HG03064 (cell line): ENCODE measurements around the gene ARVCF.

ENCODE experiments used
- ATAC-seq: cut with Tn5 transposase; IDR thresholded peaks from one replicate; pipeline ENCODE4 v1.9.1; 2021; ENCODE audit warnings: low read depth; ENCODE audit not compliant: unreplicated experiment

The ARVCF gene

DNA sequence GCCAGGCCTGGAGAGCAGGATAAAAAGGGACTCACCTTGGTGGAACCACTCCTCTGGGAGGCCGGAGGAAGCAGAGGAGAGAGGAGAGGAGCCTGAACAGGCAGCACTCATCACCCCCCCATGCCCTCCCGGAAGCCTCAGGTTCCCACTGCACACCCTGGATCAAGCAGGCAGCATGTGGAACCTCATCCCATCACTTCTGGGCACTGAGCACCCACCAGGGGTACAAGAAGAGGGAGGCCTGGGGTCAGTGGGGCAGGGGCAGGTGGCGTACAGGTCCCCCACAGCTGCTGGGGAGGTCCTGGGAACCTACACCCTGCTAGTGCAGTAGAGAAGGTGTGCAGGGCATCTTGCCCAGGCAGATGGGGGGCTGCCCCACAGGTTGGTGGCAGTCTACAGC lies 40.0 kb downstream of the ARVCF start:
- ATAC-seq = no peak

DNA sequence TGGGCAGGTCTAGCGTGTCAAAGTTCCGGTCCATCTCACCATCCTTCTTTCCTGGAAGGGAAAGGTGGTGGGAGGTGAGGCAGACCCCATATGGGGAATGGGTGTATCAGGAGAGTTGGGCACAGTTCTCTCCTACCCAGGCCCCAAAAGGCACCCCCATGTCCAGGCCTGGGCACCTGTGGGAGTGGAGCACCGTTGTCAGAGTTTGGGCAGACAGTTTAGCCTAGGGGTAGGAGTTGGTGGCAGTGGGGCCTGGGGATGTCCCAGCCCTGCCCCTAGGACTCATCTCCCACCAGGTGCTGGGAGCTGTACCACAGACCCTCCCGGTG lies 41.0 kb downstream of the ARVCF start:
- no peak for ATAC-seq

DNA sequence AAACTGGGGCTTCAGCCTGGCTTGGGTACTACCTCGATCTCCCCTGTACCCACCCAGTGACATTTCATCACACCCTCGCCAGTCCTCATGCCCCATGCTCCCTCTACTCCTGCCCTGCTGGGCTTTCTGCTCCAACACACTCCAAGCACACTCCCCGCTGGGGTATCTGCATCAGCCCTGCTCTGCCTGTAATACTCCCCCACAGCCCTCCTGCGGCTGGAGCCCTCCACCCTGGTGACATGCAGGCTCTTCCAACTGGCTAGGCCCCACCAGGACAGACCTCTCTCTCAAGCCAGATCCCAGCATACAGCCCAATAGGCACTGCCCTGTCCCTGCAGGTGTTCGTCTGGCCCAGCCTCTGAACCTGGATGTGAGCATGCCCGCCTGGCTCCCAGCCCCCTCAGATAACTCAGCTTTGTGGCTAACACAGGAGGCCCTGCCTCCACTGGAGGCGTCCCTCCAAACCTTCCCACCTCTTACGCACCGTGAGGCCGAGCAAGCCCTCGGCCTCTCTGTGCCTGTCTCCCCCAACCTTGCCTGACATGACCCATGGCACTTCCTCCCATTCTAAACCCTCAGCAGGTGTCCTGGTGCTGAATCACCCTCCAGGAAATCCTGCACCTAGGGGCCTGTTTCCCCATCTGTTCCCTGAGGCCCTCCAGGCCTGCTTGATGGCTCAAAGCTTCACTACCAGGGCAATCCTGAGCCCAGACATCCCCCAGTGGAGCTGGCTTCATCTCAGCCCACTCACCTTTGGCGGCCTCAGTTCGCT lies 41.5 kb downstream of the ARVCF start:
- no peak for ATAC-seq

DNA sequence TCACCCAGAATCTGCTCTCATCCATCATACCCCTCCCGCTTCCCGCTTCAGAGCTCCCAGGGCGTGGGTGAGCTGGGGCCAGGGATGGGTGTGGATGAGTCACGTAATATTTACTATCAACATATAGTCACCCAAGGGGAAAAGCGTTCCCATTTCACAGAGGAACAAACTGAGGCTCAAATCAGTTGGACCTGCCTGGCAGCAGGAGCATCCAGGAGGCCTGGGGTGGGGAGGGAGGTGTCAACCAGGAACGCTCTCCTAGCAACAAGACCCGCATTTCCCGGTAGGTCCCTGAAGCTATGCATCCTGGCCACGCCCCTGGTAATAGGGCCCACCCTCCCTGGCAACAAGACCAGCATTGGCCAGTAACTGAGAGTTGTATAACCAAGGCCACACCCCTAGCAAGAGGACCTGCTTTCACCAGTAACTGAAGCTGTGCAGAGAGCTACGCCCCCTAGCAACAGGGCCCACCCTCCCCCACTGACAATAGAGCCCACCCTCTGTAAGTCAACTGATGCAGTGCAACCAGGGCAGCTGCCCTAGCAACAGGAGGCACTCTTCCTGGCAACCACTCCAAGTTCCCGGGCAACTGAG lies 42.3 kb downstream of the ARVCF start:
- no peak for ATAC-seq

DNA sequence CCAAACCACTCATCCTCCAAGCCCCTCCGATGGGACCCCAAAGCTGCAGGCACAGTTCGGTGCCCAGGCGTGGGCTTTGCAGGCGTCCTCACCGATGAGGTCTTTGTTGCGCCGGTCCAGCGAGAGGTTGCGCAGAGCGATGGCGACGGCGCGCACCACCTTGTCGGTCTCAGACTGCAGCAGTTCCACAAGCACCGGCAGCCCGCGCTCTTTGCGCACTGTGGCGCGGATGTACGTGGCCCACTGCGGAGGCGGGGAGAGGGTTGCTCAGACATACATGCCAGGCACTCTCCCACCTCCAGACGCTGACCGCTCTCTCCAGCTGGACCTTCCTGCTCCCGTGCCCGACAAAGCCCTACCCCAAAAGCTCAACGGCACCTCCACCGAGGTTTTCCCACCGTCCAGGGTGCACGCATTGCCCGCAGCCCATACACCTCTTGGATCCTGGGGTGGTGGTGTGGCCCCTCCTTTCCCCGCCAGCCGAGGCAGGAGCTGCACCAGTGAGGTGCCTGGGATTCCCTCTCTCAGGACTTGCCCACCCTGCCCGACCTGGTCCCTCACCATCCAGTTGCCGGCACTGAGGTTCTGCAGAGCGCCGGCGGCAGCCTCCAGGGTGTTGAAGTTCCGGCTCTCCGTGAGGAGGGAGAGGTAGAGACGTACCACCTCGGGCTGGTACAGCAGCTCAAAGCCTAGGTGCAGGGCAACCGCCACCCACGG lies 42.9 kb downstream of the ARVCF start:
- no peak for ATAC-seq

DNA sequence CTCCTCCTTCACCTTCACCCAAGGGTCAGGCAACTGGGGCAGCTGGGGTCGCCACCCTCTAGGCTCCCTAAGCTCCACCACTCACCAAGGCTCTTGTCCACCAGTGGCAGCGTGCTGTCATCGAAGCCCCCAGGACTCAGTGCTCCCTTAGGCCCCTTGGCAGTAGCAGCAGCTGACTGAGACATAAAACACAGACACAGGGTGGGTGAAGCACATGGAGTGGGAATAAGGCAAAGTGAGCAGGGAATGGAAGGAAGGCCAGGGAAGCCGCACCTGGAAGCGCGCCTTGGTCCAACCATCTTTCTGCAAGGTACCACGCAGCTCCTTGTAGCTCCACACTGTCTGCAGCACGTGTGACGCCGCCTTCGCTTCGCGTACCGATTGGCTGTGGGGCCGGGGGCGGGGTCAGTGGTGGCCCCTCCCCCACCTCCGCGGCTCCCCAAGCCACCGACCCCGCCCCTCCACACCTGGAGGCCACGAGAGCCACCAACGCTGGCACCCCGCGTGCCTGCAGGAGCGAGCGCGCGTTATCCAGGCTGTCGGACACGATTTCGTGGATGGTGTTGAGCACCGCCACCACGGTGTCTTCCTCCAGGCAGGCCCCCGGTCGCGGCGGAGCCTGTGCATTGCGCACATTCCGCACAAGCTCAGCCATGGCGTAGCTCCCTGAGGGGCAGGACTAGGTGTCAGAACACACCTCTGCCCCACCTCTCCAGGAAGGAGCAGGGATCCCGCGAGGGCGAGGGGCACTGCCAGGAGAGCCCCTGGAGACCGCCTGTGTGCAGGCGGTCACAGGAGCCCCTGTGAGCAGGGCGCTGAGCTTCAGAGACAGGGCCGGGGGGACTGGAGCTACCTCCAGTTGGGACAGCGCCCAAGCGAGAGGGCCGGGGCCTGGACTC lies 43.7 kb downstream of the ARVCF start:
- ATAC-seq = no peak

DNA sequence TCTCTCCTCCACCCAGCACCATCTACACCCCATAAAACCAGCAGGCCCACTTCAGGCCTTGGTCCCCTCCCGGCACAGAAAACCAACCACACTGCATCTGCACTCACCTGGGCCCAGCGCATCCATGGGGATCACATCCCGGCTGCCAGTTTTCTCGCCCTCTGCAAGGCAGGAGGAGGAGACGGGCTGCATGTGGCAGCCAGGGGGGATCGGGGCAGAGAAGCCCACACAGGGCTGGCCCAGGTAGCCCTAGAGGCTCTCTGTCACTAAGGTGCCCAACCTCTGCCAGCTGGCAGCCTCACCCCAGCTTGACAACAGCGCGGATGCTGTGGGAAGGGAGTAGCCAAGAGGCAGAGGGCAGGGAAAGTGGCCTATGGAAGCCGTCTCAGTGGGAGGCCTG lies 44.4 kb downstream of the ARVCF start:
- ATAC-seq = no peak

DNA sequence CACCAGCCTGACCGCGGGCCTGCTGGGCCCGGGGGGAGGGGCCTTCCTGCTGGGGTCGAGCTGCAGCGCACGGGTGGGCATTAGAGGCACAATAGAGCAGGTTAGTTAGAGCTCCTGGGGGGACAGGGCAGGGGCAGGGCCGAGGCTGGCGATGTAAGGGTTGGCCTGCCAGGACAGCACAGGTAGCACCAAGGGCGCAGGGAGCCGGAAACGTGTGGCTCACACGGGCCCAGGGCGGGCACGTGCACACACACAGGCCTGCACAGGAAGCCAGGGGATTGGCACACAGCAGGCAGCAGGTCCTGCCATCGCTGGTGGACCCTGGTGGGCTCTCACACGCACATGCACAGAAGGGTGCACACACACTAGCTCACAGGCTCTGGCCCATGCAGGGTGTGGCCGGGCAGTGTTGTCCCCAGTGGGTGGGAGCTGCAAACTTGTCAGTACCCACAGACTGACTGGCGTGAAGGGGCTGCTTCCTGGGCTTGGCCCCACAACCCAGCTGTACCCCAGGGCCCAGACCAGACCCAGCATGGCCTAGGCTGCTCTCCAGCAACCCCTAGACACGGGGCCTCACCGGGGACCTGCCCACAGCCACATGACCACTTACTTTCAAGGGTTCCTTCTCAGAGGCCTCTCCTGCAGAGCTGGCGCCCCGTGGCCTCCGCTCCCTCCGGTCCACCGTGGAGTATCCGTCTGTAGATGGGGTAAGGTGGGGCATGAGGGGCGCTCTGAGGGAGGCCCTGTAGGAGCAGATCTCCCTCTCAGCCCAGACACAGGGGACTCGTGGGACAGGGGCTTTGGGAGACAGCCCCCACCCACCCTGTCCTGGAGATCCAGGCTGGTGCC lies 45.1 kb downstream of the ARVCF start:
- no peak for ATAC-seq

DNA sequence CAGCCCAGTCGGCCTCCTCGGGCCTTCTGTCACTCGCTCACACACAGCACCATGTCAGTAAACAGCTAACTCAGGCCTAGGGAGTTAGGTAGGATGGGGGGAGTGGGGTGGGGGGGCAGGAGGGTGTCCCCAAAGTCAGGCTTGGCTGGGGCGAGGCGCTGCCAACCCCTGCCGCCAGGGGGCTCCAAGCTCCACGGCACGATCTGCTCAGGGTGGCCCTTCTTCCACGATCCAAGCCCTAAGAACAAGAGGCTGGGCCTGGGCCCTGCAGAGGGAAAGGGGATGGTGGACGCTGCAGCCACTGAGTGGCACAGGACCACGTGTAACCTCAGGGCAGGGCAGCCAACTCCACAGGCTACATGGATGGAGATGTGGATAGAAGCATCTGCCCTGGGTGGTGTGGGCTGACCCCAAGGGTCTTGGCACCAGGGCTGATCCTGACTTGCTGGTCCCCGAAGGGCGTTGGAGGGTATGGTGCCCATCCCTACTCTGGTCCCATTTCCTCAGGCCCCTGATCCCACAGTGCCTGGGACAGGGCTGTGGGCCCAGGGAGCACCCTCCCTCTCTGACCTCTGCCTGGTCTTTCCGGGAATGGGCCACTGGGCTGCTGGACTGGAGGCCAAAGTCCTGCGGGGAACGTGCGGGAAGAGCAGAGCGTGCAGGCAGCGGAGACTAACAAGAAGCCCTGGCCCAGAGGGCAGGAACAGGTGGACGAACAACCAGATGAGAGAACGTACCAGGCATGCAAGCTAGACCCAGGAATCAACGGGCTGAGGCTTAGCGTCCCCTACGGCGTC lies 45.9 kb downstream of the ARVCF start:
- no peak for ATAC-seq

DNA sequence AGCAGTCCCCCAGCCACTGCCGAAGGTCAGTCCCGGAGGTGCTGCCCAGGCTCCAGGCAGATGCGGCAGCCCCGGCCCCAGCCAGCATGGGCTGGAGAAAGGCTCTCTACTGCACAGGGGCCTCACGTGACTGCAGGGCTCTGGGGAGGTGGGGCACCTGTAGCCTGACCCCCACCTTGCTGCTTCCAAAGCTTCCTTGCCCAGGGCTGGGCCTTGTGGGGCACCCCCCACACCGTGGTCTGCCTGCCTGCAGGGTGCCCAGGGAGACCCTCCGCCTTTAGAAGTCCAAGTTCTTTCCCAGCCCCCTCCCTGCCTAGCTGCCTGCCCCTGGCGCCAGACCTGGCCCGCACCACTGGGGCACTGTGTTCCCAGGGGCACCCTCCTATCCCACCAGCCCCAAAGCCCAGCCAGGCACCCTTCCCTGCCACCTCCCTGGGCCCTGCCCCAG lies 46.6 kb downstream of the ARVCF start:
- ATAC-seq = no peak

DNA sequence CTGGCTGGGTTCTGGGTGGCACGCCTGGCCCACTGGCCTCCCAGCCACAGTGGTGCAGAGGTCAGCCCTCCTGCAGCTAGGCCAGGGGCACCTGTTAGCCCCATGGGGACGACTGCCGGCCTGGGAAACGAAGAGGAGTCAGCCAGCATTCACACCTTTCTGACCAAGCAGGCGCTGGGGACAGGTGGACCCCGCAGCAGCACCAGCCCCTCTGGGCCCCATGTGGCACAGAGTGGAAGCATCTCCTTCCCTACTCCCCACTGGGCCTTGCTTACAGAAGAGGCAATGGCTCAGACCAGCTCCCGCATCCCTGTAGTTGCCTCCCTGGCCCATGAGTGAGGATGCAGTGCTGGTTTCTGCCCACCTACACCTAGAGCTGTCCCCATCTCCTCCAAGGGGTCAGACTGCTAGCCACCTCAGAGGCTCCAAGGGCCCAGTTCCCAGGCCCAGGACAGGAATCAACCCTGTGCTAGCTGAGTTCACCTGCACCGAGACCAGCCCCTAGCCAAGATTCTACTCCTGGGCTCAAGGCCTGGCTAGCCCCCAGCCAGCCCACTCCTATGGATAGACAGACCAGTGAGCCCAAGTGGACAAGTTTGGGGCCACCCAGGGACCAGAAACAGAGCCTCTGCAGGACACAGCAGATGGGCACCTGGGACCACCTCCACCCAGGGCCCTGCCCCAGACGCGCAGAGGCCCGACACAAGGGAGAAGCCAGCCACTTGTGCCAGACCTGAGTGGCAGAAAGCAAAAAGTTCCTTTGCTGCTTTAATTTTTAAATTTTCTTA lies 47.3 kb downstream of the ARVCF start:
- no peak for ATAC-seq

DNA sequence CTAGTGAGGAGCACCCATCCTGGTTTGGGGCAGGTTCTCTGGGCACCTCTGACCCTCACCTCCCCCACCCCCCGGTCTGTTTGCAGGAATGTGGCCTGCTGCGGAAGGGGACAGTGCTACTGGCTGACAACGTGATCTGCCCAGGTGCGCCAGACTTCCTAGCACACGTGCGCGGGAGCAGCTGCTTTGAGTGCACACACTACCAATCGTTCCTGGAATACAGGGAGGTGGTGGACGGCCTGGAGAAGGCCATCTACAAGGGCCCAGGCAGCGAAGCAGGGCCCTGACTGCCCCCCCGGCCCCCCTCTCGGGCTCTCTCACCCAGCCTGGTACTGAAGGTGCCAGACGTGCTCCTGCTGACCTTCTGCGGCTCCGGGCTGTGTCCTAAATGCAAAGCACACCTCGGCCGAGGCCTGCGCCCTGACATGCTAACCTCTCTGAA lies 48.2 kb downstream of the ARVCF start:
- no peak for ATAC-seq

DNA sequence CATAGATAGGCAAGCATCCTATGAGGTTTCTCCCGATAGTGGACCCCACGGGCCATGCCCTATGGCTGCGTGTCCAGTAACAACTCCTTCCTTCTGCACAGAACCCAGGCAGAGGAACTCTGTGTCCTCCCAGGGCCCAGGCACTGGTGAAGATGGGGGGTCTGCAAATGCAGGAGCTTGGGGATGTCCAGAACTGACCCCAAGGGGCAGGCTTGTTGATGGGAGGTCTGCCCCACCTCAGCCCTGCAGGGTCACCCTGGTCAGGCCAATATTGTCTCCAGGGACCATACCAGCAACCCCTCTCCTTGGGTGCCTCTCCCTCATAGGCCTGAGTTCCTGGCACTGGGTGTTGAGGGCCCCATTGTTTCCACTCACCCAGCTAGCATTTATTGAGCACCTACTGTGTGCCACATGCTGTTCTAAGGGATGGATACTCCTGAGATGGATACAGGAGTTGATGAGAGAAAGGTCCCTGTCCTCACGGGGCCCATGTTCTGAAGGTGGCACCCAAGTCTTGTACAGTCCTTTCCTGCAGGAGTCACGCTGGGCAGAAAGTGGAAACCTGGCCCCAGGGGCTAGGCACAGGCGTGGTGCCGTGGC lies 48.7 kb downstream of the ARVCF start:
- no peak for ATAC-seq

DNA sequence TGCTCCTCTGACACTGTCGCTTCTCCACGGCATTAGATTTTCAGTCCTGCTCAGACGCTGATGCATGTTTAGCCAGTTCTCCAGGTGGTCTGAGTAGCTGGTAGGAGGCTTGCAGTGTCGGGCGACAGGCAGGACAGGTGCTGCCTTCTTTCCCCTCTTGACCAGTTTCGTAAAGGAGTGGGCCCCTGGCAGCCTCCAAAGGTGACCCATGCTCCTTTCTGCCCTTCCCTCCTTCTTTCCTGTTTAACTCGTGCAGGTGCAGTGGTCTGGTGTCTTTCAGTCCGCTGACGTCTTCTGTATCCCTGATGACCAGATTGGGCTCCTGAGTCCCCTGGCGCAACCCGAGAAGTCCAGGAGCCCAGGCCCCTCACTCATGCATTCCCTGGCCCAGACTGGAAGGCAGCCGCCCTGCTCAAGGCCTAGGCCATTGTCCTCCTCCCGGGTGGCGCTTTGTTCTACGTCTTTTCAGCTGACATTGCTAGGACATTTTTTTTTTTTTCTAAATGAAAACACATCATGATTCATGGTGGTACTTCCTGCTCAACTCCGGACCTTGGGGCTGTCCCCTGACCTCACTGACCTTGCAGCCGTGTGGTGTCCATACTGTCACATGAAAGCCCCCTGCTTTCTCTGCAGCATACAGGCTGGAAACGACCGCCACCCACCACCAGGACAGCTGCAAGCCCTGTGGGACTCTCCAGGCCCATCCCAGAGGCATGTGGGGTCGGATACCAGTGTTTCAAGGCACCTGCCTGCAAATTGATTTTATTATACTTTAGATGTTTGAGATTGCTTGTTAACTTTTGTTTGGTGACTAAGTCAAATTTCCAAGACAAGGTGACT lies 49.5 kb downstream of the ARVCF start:
- no peak for ATAC-seq

DNA sequence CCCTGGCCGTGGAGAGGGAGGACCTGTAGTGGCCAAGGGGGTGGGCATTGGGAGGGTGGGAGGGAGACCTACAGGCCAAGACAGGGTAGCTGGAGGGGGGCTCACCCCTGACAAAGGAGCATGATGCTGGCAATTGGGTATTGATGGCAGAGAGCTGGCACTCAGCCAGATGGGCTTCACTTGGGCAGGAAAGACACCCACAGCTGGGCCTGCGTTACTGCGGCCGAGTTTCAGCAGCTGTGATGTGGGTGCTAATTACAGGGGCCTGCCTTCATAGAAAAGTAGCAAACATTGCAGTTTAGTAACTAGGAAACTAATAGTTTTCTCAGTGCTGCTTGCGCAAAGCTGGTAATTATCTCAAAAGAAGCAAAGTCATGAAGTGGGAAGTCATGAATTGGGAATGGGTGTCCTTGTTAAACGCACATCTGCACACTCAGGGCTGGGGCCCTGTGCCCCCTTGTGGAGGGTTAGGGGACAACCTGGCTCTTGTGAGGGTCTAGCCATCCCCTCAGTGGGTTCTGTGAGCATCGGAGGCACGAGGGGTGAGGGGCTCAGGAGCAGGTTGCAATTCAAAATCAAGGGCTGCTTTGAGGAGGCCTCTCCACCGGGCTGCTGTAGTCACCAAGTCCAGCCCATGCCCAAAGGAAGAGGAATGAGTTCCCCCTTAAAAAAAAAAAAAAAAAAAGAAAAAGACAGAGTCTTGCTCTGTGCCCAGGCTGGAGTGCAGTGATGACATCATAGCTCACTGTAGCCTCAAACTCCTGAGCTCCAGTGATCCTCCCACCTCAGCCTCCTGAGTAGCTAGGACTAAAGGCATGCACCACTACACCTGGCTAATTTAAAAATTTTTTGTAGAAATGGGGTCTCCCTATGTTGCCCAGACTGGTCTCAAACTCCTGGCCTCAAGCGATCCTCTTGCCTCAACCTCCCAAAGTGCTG lies 50.6 kb downstream of the ARVCF start:
- no peak for ATAC-seq
